CD4-positive, alpha-beta T cell (primary cell): ENCODE results near the gene CFAP157. TPM values are rescaled to one million over a fixed set of nuclear protein-coding genes. Genes with fewer than 3 reads are reported as not detected.

Source experiments
- ATAC-seq: fragments of 200-7000 bp; cut with Tn5 transposase; one replicate; pipeline ENCODE4 v1.10.0; 2022; ENCODE audit warnings: mild to moderate bottlenecking; ENCODE audit not compliant: poor library complexity
- CTCF ChIA-PET: fragments of 350-600 bp; sonication (Branson Sonifier 250); formaldehyde crosslinking; loops from one replicate; lab custom pipeline; 2021; ENCODE audit warnings: antibody characterized with exemption, inconsistent platforms; lab: Charles Lee
- POLR2A ChIA-PET: fragments of 350-600 bp; sonication (Branson Sonifier 250); formaldehyde crosslinking; loops from one replicate; lab custom pipeline; 2021; ENCODE audit warnings: antibody characterized with exemption, inconsistent platforms; lab: Charles Lee
- DNase-seq, 14 experiments: peaks; one replicate each; pipeline ENCODE4 v3.0.0-alpha.2; 2013 to 2020; ENCODE audit warnings: mixed read lengths in 2 of 14
- H3K27ac ChIP-seq, 2 donors: one replicate each; pipeline versions ENCODE4 v1.5.1 to v1.7.0; 2013; ENCODE audit warnings: low read length in 2 of 2, low read depth in 1 of 2, mild to moderate bottlenecking in 1 of 2
- H3K27me3 ChIP-seq, 2 experiments: 1 replicate in 1 of 2; 2 replicates in 1 of 2; pipeline versions ENCODE4 v1.6.1 to v1.7.0; 2013; ENCODE audit warnings: low read length in 2 of 2, control low read depth in 1 of 2, mild to moderate bottlenecking in 1 of 2, moderate library complexity in 1 of 2; ENCODE audit not compliant: insufficient read depth in 2 of 2, control insufficient read depth in 1 of 2
- H3K36me3 ChIP-seq: one replicate; pipeline ENCODE4 v1.6.1; 2013; ENCODE audit warnings: low read length, control low read depth; ENCODE audit not compliant: insufficient read depth
- H3K4me1 ChIP-seq: one replicate; pipeline ENCODE4 v1.6.1; 2013; ENCODE audit warnings: low read length, control low read depth; ENCODE audit not compliant: insufficient read depth
- H3K4me3 ChIP-seq: one replicate; pipeline ENCODE4 v1.5.1; 2013; ENCODE audit warnings: mild to moderate bottlenecking, low read length, moderate library complexity
- H3K9me3 ChIP-seq, 2 experiments: 1 replicate in 1 of 2; 2 replicates in 1 of 2; pipeline versions ENCODE4 v1.6.1 to v1.7.0; 2013; ENCODE audit warnings: low read length in 2 of 2, mild to moderate bottlenecking in 2 of 2, control low read depth in 1 of 2, moderate library complexity in 1 of 2; ENCODE audit not compliant: control insufficient read depth in 1 of 2, insufficient read depth in 1 of 2
- H3K27ac Mint-ChIP-seq: one replicate; pipeline ENCODE4 v1.8.0; 2020; ENCODE audit warnings: mixed read lengths
- H3K27me3 Mint-ChIP-seq: one replicate; pipeline ENCODE4 v1.8.0; 2021; ENCODE audit warnings: mixed read lengths
- H3K36me3 Mint-ChIP-seq: one replicate; pipeline ENCODE4 v1.8.0; 2021; ENCODE audit warnings: low read depth, mixed read lengths
- H3K4me1 Mint-ChIP-seq: one replicate; pipeline ENCODE4 v1.8.0; 2021; ENCODE audit warnings: low read depth, mixed read lengths
- H3K4me3 Mint-ChIP-seq: one replicate; pipeline ENCODE4 v1.8.0; 2020; ENCODE audit warnings: mild to moderate bottlenecking, mixed read lengths
- H3K9me3 Mint-ChIP-seq: one replicate; pipeline ENCODE4 v1.8.0; 2020; ENCODE audit warnings: mixed read lengths
- CTCF ChIP-seq: fragments of 200-600 bp; IDR thresholded peaks from one replicate; pipeline ENCODE4 v1.8.0; 2022; ENCODE audit warnings: antibody characterized with exemption, mild to moderate bottlenecking
- intact Hi-C, 2 experiments: fragments of 100-400 bp; cut with DNase I in 1 of 2; cut with micrococcal nuclease in 1 of 2; formaldehyde crosslinking; loops; one replicate each; pipeline versions ENCODE4 v1.15.1 to v1.9.0; 2023 to 2025; cut with DNase I, micrococcal nuclease
- total RNA-seq, 174 experiments: library from RNA in 2 of 174; stranded (reverse) in 2 of 174; gene quantifications; one replicate each; pipeline ENCODE4 v1.2.3 and lab custom pipeline; 2021 to 2026

Gene CFAP157
- total RNA-seq, 2 experiments from 2014 or later, result 0.11 TPM; not detected in 1

DNA sequence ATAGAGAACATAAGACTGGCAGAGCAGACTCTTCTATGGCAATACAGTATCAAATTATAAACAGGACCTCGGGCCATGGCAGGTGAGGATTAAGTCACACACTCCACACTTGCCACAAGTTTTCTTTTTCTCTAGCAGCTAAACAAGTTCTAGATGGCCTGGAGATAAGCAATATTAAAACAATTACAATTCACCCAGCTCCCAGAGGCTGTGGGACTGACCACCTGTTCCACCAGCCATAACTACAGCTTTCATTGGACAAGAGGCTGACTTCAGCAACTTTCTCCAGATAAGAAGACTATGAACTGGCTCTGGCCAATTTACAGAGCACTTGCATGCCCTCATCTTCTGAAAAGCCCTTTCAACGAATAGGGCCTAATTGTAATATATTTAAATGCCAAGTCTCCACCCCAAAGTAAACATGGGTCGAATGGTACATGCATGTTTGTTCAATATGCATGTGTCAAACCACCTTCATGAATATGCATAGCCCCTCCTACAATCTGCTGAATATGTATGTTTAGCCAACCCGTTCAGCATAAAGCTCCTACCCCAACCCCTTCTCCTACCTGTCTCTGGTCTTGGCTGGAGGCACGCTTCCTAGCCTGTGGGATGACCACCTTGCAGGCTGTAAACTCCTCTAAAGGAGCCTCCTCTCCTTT lies 6.1 kb upstream of the CFAP157 start:
- Mint-ChIP-seq H3K27me3 (no peaks in the 10 kb centered on the region), H3K4me1 (peaks cover 12% of the 10 kb centered on the region), H3K4me3 (peak overlapping the region; percentile 12), H3K9me3 (no peaks in the 10 kb centered on the region), H3K36me3 (no peaks in the 10 kb centered on the region), H3K27ac (no peak overlapping the region)
- no peak overlapping the region for H3K27ac ChIP-seq
- no peak for ATAC-seq
- CTCF ChIA-PET, result no interaction called here
- H3K4me3 ChIP-seq, result no peak overlapping the region
- no peak for TF ChIP-seq CTCF
- POLR2A ChIA-PET, result interaction anchor here (0.5 to 0.6 kb wide), 2 partner anchors 77 to 308 kb away, joined by 3 read pairs; no protein-coding TSS in a partner anchor
- DNase-seq, result no peak
- no peaks in the 10 kb centered on the region for H3K9me3 ChIP-seq
- H3K27me3 ChIP-seq, result no peaks in the 10 kb centered on the region
- H3K36me3 ChIP-seq, result no peaks in the 10 kb centered on the region
- peaks cover 13% of the 10 kb centered on the region for H3K4me1 ChIP-seq
- intact Hi-C loops, result loop anchor here in 1 of 2 experiments (1.0 kb wide), 1 partner anchor 14 kb away; no protein-coding TSS in a partner anchor

GRCh38 chr9:127703289-127703946 lies 3.4 kb upstream of the CFAP157 start:
- ChIA-PET POLR2A (no interaction called here), CTCF (no interaction called here)
- Mint-ChIP-seq H3K9me3 (no peaks in the 10 kb centered on the region), H3K4me1 (peaks cover 17% of the 10 kb centered on the region), H3K27me3 (no peaks in the 10 kb centered on the region), H3K27ac (no peak overlapping the region), H3K4me3 (no peak overlapping the region), H3K36me3 (no peaks in the 10 kb centered on the region)
- Histone ChIP-seq H3K27ac (no peak overlapping the region), H3K9me3 (no peaks in the 10 kb centered on the region), H3K4me3 (no peak overlapping the region), H3K27me3 (no peaks in the 10 kb centered on the region), H3K36me3 (no peaks in the 10 kb centered on the region), H3K4me1 (peaks cover 26% of the 10 kb centered on the region)
- no peak for ATAC-seq
- TF ChIP-seq CTCF, result no peak
- intact Hi-C loops, result no loop called here
- no peak for DNase-seq

GRCh38 chr9:127705577-127706379 lies 1.0 kb upstream of the CFAP157 start:
- H3K27ac ChIP-seq, result no peak overlapping the region
- POLR2A ChIA-PET, result interaction anchor here (0.5 kb wide), 1 partner anchor 622 kb away, joined by 3 read pairs; no protein-coding TSS in a partner anchor
- no peaks in the 10 kb centered on the region for H3K36me3 Mint-ChIP-seq
- H3K9me3 Mint-ChIP-seq, result no peaks in the 10 kb centered on the region
- no peak for TF ChIP-seq CTCF
- H3K4me3 ChIP-seq, result no peak overlapping the region
- DNase-seq, result no peak
- no peak overlapping the region for H3K4me3 Mint-ChIP-seq
- peaks cover 17% of the 10 kb centered on the region for H3K4me1 ChIP-seq
- no peaks in the 10 kb centered on the region for H3K9me3 ChIP-seq
- H3K27ac Mint-ChIP-seq, result no peak overlapping the region
- no peaks in the 10 kb centered on the region for H3K27me3 ChIP-seq
- CTCF ChIA-PET, result no interaction called here
- H3K36me3 ChIP-seq, result no peaks in the 10 kb centered on the region
- ATAC-seq, result no peak
- H3K27me3 Mint-ChIP-seq, result no peaks in the 10 kb centered on the region
- intact Hi-C loops, result loop anchor here in 1 of 2 experiments (5.0 kb wide), 1 partner anchor 83 kb away; no protein-coding TSS in a partner anchor
- H3K4me1 Mint-ChIP-seq, result peaks cover 10% of the 10 kb centered on the region
